ENCODE results near the gene WNT4.

WNT4 gene

DNA sequence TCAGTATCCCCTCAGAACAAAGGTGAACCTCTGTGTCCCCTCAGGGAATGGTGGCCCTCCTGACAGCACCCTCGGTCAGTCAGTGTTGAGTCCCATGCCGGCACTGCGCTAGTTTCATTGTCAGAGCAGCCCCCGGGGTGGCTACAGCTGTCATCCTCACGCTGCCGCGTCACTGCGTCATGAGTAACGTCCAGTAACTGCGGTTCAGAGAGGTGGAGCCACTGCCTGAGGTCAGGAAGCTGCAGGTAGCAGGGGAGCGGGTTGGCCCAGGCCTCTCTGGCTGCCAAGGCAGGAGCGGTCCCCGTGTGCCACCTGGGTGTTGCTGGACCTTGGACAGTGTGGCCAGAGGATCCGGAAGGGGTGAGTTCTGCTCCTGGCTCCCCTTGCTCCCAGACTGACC is 20.2 kb upstream of the WNT4 start:
- DNase-seq = no peak

DNA sequence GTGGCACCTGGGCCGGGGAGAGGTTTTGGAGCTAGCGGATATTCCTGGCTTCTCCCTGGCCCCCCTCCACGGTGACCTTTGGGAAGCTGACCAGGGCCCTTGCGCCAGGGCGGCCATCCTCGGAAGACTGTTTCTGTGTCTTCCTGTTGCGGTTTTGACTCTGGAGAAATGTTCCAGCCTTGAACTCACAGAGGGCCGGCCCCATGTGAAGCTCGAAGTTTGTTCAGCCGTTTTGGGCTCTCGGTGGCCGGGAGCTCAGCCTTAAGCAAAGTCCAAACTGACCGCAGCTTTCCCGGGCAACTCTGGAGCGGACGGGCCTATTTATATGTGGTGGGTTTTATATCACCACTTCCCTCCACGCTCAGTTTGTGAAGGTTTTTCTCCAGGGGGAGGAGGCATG is 17.0 kb upstream of the WNT4 start:
- no peak for DNase-seq

DNA sequence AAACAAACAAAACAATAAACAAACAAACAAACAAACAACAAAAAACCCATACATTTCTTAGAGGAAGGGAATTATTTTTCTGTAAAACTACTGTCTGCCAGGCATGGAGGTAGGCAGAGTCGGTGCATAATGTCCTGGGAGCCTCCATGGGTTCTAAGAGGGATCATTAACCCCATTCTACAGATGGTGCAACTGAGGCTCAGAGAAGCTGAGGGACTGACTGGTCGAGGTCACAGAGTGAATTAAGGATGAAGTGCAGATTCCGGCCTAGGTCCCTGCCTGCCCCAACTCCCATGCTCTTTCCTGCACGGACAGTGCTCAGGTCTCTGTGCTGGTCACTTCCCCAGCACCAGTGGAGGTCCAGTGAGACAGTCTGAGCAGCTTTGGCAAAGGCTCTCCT is 15.8 kb upstream of the WNT4 start:
- no peak for DNase-seq

DNA sequence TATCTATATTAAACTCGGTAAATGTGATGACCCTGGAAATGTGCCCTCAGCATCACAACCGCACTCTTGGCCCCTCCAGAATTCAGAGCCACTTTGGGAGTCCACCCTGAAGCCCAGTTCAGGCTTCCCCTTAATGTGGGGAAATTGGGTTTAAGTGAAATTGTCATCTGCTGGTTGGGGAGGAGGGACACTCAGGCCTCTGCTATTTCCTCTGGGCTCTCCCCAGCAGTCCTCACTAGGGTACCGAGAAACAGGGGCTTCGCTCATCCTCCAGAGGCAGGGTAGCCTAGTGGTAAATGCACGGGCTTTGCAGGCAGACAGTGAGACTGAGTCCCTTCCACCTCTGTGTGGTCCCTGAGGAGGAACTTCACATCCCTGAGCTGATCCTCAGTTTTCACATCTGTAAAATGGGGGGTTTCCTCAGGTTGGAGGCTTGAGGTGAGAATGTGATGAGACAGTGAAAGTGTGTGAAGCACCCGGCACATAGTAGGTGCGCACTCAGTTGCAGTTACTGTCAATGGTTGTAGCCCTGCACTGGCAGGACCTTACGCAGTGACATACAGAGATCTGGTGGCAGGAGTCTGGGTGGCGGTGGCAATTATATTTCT is 14.6 kb upstream of the WNT4 start:
- no peak for DNase-seq

DNA sequence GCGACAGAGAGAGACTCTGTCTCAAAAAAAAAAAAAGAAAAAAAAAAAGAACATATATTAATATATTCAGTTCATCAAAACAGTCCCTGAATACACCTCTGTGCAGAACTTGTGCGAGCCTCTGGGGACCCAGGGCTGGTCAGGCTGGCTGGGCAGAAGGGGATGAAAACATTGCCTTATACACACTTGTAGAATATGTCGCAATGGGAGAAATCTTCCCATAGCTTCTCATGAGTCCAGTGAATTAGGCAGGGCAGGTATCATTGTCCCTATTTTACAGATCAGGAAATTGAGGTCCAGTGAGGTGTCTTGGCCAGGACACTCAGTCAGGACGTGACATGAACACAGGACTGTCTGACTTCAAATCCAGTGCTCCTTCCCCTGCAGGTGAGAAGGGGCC is 12.6 kb upstream of the WNT4 start:
- DNase-seq = no peak

DNA sequence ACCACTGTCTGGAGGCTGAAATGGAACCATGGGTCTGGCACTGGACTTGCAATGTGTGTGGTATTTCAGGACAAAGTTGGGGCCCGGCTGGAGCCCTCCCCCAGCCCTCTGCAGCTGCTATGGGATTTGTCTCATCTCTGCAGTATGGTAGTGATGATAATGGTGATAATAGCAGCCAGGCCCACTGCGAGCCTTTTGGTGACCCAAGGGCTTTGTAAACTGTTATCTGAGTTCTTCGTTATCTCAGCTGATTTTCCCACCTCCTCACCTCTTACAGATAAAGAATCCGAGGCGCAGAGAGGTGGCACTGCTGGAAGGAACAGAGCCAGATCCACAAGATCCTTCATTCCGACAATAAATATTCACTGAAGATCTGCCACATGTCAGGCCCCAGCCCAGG is 11.7 kb upstream of the WNT4 start:
- no peak for DNase-seq

DNA sequence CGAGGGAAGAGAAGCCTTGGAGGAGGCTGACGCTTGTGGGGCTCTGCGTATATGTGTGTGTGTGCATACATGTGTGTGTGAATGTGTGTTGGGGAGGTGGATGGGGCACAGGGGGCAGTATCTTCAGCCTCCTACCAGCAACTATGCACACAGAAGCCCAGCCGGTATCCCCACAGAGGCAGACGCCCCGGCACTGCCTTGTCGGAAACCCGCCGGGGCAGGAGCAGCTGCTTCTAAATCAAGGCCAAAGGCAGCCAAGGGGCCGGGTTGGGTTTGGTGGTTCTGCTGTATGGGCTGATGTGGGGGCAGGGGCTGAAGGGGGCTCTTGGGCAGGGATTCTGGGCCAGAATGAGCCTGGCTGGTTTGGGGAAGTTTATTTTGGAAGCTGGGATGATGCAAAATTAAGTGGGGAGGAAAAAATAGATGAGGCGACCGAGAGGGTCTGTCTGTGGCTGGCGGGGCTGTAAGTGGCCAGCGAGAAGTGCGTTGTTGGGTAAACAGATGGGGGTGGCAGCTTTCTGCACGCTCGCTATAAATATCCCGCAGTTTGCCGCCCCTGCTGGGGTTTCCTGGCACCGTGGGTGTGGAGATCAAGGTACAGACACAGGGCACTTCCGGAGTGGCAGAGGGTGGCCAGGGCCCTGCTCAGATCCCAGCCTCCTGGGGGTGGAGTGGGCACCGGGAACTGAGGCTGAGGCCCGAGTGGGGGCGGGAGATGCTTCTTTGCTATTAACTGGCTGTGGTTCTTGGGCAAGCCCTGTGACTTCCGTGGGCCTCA is 11.0 kb upstream of the WNT4 start:
- no peak for DNase-seq

DNA sequence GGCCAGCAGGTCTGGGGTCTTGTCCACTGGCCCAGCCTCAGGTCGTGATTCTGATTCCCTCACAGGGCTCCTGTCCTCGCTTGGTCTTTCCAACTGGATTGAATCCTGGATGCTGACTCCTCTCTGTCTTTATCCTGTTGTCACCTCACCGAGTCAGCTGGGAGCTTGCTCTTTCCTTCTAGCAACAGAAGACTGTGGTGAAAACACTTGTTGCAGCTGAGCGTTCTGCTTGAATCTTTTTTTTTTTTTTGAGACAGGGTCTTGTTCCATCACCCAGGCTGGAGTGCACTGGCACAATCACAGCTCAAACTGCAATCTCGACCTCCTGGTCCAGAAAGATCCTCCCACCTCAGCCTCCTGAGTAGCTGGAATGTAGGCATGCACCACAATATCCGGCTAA is 8.0 kb upstream of the WNT4 start:
- no peak for DNase-seq

DNA sequence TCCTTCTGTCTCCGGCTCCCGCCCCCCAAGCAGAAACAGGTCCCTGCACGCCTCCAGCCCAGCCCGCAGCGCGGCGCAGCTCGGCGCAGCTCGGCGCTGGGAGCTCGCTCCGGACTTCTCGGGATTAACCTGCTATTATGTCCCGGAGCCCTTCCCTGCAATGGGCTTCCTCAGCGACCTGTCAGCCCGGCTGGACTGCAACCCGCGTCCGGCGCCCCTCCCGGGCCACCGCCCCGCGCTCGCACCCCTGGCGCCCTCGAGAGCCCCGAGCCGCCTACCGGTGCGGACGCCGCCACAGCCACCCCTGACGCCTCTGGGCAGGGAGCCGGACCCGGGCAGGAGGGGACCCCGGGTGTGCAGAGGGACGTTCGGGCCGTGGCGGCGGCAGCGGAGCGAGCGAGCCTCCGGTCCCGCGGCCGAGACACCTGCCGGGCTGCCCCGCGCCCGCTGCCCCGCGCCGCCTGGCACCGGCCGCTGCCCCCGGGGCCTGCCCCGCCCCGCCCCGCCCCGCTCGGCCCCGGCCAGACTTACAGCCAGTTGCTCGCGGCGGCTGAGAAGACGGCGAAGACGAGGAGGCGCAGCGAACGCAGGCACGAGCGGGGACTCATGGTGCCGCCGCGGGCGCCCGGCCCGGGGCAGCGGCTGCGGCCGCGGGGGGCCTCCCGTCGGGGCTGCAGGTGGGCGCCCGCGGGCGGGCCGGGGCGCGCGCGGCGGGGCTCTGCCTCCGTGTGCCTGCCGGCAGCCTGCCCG is 407 bp downstream of the WNT4 start:
- no peak for DNase-seq

DNA sequence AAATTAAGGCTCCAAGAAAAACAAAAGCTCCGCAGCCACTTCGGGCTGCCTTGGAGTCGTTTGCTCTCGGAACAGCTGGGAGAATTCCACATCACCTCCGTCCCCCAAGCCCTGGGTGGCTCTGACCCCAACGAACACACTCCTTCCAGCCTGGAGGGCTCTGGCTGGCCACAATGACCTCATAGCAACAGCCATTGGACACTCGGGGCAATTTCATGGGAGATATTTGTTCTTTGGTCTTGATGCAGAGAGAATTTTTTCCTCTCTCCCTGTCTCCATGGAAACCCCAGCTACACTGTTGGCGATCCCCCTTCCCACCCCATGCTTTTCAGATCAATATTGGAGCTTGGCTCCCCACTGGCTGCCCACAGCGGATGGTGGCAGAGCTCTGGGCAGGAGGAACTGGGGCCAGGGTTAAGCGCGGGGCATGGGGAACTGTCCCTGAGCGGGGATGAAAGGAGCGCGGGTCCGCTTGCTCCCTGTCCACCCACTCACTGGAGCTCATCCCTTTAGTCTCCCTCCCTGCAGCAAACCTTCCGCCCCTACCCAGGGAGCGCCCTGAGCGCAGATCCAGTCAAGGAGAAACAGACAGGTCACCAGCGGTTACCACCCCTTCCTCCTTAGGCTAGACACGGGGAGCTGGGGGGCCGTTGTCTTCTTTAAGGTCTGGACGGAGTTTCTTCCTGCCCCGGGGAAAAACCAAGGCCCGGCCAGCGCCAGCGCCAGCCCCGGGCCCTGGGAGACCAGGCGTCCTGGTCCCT is 1.2 kb downstream of the WNT4 start:
- DNase-seq = no peak

DNA sequence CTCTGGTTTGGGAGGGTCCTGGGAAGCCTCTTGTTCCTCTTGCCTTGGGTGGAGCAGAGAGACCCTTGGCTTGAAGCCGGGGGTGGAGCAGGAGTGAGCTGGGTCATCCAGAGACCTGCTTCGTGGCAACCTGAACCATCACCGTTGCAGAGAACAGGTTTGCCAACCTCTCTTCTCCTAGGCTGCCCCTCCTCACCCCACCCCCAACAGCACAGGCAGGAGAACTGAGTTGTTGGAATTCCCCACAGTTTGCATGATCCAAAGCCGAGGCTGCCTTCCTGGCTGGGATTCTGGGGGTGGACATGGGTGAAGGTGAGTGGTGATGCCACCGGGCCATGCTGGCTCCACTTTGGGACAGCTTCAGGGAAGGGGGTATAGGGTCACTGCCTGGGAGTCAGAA is 2.2 kb downstream of the WNT4 start:
- no peak for DNase-seq

DNA sequence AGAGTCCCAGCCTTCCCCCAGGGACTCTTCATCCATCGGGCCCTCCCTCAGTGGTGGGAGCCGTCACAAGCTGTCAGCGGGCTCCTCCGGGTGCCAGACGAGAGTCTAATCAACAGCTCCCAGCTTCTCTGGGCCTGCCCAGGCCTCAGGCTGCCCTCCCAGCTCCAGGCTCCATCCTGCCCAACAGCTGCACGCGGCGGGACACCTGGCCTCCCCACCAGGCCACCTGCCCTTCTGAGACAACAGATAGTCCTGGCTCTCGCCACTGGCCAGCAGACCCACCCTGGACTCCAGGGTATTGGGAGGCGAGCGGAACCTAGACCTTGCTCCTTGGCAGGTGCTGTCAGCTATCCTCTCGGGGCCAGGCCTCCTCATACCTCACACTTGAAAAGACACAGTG is 3.1 kb downstream of the WNT4 start:
- DNase-seq = no peak

DNA sequence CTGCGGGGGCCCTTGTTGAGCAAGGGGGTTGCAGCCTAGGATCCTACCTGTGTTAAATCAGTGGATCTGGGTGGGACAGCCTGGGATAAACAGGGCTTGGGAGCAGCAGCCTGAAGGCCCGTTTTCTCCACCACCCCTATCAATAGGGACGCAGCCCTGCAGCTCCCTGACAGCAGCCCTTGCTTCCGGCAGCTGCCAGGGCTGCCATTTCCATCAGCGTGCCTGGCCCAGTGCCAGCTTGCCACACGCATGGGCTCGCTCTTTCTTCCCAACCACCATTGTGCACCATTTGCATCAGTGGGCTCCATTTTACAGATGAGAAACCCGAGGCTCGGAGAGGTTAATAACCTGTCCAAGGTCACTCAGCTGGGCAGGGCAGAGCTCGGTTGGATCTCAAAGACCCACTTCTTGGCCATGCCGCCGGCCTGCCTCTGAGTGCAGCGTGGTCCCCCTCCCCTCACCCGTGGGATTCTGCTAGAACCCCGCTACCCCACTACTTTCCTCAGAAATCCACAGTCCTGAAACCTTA is 3.8 kb downstream of the WNT4 start:
- no peak for DNase-seq

DNA sequence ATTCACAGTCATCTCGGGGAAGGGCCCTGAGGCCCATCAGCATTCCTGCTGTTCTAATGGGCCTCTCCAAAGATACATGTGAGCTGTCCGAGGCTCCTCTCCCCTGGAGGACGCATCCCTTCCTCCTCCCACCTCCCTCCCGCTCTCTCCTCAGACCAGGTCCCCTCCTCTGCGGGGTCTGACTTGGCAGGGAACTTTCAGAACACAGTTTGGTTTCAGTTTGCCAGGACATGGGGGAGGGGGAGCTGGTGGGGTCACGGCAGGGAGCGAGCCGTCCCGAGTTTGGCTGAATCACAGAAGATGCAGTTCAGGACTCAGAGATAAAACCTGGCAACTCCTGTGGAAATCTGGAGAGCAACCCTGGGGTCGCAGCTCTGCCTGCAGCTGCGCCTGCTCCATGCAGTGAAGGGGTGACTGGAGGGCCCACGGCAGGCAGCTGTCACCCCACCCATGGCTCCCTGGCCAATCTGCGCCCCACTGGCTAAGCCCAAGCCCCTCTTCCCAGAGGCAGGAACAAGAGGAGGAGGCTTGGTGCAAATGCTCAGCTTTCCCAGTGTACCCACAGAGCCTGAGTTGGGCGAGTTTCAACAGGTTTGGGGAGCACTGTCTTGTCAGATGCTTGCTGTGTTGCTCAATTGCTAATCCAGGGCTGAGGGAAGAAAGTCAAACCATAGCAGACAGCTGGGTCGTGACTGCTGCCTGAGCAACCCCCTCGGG is 5.7 kb downstream of the WNT4 start:
- DNase-seq = no peak

DNA sequence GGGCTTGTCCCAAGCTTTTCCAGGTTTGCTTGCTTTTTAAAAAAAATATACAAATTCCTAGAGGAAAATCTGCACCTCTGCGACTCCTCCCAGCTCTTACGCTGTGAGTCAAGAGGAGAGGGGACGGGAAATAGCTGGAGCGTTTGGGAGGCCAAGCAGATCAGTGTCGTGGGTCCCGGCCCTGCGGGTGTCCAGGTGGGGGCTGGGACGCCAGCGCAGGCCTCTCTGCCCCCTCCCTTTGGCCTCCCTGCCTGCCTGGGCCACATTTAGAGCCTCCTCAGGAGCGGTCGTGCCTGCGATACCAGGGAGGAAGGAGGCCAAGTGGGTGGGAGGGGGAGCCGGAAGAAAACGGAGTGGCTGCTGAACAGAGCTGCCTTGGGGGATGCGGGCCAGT is 9.0 kb downstream of the WNT4 start:
- DNase-seq = no peak

DNA sequence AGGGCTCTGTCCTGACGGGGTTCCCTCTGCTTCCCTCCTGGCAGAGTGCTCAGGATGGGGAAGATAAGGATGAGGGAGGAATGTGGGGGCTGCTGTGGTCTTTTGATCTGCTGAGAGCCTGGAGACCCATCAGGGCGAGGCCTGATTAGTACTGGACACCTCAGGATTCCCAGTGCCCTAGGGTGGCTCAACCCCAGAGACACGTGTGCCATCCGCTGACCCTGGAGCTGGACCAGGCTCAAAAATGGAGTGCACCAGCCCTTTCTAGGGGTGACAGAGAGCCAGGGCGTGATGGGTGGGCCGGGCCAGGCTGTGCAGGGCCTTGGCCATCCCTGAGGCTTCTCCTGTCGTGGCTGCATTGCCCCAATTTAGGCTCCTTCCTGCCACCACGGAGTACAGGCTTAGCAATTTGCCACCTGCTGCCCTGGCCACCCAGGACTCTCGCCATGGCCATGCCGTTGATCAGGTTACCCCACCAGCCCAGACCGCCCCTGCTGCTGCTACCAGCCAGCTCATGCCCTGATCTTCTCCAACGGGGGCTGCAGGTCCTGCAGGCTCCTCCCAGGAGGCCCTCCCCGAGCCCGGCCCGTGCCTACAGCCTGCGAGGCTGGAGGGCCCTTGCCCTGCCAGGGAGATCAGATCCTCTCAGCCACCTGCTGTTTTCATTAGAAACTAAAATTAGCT is 9.5 kb downstream of the WNT4 start:
- DNase-seq = no peak

DNA sequence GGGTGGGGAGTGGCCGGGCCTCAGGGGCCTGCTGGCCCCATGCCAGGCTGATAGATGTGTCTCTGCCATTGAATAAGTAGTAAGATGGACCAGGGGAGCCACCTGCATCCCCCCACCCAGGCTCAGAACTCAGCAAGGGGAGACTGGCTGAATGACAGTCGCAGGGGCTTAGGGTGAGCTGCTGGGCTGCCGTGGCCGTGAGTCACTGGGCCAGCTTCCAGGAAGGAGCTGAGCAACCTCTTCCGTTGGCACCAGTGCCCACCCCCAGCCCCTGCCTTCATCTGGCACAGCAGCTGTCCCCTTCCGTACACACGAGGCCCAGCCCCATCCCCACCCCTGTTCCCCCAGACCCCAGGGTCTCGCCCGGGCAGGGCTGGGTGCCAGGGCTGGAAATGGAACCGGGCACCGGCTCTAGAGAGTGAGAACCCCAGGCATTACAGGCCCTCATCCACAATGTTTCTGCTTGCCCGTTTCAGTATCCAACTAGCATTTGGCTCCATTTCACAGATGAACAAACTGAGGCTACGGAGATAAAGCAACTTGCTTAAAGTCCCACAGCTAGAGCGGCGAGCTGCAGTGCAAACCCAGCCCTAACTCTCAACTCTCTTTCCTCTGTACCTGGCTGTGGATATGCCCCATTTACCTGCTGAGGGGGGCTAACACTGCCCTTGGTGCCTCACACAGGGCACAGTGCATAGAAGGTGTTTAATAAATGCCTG is 10.2 kb downstream of the WNT4 start:
- DNase-seq = no peak

DNA sequence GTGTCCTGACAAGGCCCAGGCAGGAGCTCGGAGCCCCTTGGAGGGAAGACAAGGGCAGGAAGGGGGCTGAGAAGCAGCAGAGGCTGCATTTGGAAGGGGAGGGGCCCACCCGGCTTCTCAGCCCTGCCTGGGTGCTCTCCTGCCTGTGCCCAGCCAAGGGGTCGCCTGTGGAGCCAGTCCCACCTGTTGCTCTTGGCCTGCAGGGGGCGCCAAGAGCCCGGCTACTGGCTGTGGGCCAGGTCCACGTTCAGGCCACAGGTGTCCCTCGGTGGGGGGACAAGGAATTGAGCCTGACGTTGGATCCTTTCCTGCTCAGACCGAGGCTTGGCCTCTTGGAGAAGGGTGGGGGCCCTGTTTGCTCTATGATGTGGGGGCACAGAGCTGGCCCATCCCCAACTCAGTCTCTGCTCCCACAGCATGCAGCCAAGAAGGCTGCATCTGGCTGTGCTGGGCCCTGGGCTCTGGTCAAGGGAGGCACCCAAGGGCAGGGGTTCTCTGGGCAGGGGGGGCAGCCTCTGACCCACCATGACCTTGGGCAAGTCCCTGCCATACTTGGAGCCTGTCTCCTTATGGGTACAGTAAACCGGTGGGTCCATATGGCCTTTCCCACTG is 10.9 kb downstream of the WNT4 start:
- DNase-seq = peak in 1 of 2 experiments; percentile 34

DNA sequence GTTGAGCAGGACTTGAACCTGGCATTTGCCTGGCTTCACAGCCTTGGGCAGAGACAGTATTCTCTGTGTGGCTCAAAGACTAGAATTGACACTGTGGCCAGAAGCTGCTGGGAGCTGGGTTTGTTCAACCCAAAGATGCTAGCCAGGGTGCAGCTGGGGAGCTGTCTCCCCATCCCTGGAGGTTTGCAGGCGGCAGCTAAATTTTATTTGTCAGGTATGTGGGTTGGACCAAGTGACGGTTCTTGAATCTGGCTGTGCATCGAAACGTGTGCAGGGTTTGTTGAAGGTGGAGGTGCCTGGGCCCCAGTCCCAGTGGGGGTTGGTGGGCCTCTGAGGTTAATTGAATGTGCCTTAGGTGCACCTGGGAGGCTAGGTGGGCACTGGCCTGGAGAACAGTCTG is 11.8 kb downstream of the WNT4 start:
- DNase-seq = no peak

DNA sequence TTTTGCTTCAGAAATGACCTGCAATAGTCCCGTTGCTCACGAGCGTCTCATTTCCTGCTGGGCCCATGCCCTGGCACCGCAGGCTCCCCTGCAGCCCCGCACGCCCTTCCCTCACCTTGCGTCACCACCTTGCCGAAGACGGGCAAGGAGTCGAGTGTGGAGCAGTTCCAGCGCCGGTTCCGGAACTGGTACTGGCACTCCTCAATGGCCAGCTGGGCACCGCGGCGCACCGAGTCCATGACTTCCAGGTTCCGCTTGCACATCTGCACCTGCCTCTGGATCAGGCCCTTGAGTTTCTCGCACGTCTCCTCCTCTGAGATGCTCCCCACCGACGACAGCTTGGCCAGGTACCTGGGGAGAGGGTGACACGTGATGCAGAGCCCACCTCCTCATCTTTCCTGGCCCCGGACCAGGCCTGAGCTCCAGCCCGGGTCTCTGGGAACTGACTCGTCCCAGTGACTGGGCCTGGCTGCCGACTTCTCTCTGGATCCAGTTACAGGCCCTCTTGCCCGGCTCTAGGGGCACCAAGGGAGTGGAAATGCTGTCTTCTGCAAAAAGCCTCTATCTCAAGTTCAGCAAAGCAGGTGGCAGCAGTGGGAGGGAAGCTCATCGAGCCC is 13.3 kb downstream of the WNT4 start:
- DNase-seq = no peak

All from NCI-H187 (cell line).